ENCODE data around the gene HOXB7.

GRCh38 chr17:48620461-48621139 is 9.8 kb upstream of the HOXB7 start:
- TF ChIP-seq CTCF (IDR thresholded peaks at IDR 0.05) (no peak), POLR2A (IDR thresholded peaks at IDR 0.05) (no peak)
